NT2/D1 (cell line): ENCODE results near the gene CTIF.

Experiments used
- SUZ12 ChIP-seq: IDR thresholded peaks from 2 replicates; pipeline ENCODE4 v1.6.1; 2011; ENCODE audit not compliant: insufficient read length, insufficient read depth; ENCODE audit errors: extremely low read depth
- YY1 ChIP-seq: IDR thresholded peaks from 2 replicates; pipeline ENCODE4 v1.6.1; 2011; ENCODE audit not compliant: insufficient read length, insufficient read depth

DNA sequence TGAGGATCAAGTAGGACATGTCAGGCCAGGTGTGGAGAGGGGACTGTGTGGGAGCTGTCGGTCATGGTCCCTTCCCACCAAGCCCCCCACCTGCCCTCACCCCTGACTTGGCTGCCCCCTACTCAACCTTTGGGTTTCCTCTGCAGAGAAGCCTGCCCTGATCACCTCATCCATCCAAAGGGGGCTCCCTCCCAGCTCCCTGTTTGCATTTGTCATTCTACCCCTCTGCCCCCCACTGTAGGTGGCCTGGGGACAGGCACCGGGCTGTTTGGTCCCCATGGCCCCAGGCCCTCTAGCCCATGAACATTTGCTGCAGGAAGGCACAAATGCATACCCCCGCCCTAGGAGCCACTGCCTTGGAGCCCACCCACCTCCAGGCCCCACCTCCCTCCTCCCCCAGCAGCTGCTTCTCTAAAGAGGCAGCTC is 296.9 kb downstream of the CTIF start:
- TF ChIP-seq SUZ12 (no peak), YY1 (no peak)
